IMR-90 (cell line): ENCODE results near the gene FCRL1. TPM values are rescaled to one million over a fixed set of nuclear protein-coding genes. Genes with fewer than 3 reads are reported as not detected.

ENCODE experiments used
- ATAC-seq: fragments of 200-7000 bp; cut with Tn5 transposase; 2 replicates; pipeline ENCODE4 v1.9.1; 2020; ENCODE audit warnings: low read depth, mild to moderate bottlenecking, moderate library complexity
- BruUV-seq: library from RNA; stranded (reverse); fragments of 400-500 nt; replicated peaks from 2 replicates; lab custom pipeline; 2021; lab: Mats Ljungman, UMichigan
- CTCF ChIA-PET: fragments of 300-600 bp; formaldehyde crosslinking; extraction: SDS; loops from one replicate; lab custom pipeline; 2021; ENCODE audit warnings: antibody characterized with exemption; lab: Yijun Ruan, JAX
- POLR2A ChIA-PET: fragments of 300-600 bp; sonication (Branson Sonifier 250); formaldehyde crosslinking; loops from one replicate; lab custom pipeline; 2022; ENCODE audit warnings: antibody characterized with exemption; ENCODE audit not compliant: unreplicated experiment; lab: Charles Lee
- DNase-seq: peaks from one replicate; pipeline ENCODE4 v3.0.0; 2013
- H2AFZ ChIP-seq: replicated peaks from 2 replicates; pipeline ENCODE3; 2013; ENCODE audit warnings: low read length, mild to moderate bottlenecking; ENCODE audit not compliant: poor library complexity
- H2AK5ac ChIP-seq: 2 replicates; pipeline ENCODE4 v1.6.1; 2013; ENCODE audit warnings: low read depth, low read length, inconsistent platforms
- H2AK9ac ChIP-seq: replicated peaks from 2 replicates; pipeline ENCODE3; 2013; ENCODE audit warnings: mild to moderate bottlenecking, low read depth, low read length, moderate library complexity; ENCODE audit not compliant: poor library complexity
- H2BK120ac ChIP-seq: 2 replicates; pipeline ENCODE4 v1.6.1; 2013; ENCODE audit warnings: low read depth, low read length, inconsistent platforms
- H2BK15ac ChIP-seq: 3 replicates; pipeline ENCODE4 v1.6.1; 2013; ENCODE audit warnings: low read depth, low read length, inconsistent platforms
- H2BK20ac ChIP-seq: 2 replicates; pipeline ENCODE4 v1.6.1; 2013; ENCODE audit warnings: low read depth, mild to moderate bottlenecking, inconsistent platforms, low read length, moderate library complexity
- H2BK5ac ChIP-seq: 2 replicates; pipeline ENCODE4 v1.6.1; 2013; ENCODE audit warnings: mild to moderate bottlenecking, low read depth, low read length, inconsistent platforms; ENCODE audit not compliant: poor library complexity, severe bottlenecking
- H3K14ac ChIP-seq: replicated peaks from 2 replicates; pipeline ENCODE4 v1.6.1; 2013; ENCODE audit warnings: low read depth, low read length, inconsistent platforms
- H3K18ac ChIP-seq: 2 replicates; pipeline ENCODE4 v1.6.1; 2013; ENCODE audit warnings: low read depth, low read length, control low read depth
- H3K23ac ChIP-seq: 2 replicates; pipeline ENCODE4 v1.6.1; 2013; ENCODE audit warnings: low read depth, low read length, inconsistent platforms
- H3K27ac ChIP-seq: 2 replicates; pipeline ENCODE4 v1.5.1; 2013; ENCODE audit warnings: mild to moderate bottlenecking, control low read depth, low read length; ENCODE audit not compliant: insufficient read depth
- H3K27me3 ChIP-seq: 2 replicates; pipeline ENCODE4 v1.6.1; 2013; ENCODE audit warnings: low read length; ENCODE audit not compliant: control insufficient read depth, insufficient read depth
- H3K36me3 ChIP-seq: 2 replicates; pipeline ENCODE4 v1.6.1; 2013; ENCODE audit warnings: low read length, mixed read lengths; ENCODE audit not compliant: control insufficient read depth, insufficient read depth
- H3K4ac ChIP-seq: 2 replicates; pipeline ENCODE4 v1.6.1; 2013; ENCODE audit warnings: low read depth, low read length, inconsistent platforms
- H3K4me1 ChIP-seq: 2 replicates; pipeline ENCODE4 v1.6.1; 2013; ENCODE audit warnings: low read length, mixed read lengths; ENCODE audit not compliant: control insufficient read depth, insufficient read depth
- H3K4me2 ChIP-seq: 2 replicates; pipeline ENCODE4 v1.6.1; 2013; ENCODE audit warnings: low read depth, mild to moderate bottlenecking, control low read depth, low read length, moderate library complexity
- H3K4me3 ChIP-seq: 2 replicates; pipeline ENCODE4 v1.5.1; 2013; ENCODE audit warnings: low read depth, mild to moderate bottlenecking, control low read depth, low read length, moderate library complexity; ENCODE audit not compliant: insufficient read depth
- H3K56ac ChIP-seq: 2 replicates; pipeline ENCODE4 v1.6.1; 2013; ENCODE audit warnings: low read length, inconsistent platforms; ENCODE audit not compliant: insufficient read depth; ENCODE audit errors: extremely low read depth
- H3K79me1 ChIP-seq, 2 experiments: 2 replicates each; pipeline ENCODE4 v1.6.1; 2013; ENCODE audit warnings: low read length in 2 of 2, inconsistent platforms in 1 of 2, low read depth in 1 of 2
- H3K9ac ChIP-seq: 2 replicates; pipeline ENCODE4 v1.6.1; 2013; ENCODE audit warnings: low read depth, low read length, control low read depth
- H3K9me1 ChIP-seq: 2 replicates; pipeline ENCODE4 v1.6.1; 2013; ENCODE audit warnings: low read length, inconsistent platforms; ENCODE audit not compliant: insufficient read depth
- H3K9me3 ChIP-seq: 2 replicates; pipeline ENCODE4 v1.6.1; 2013; ENCODE audit warnings: low read length; ENCODE audit not compliant: control insufficient read depth, insufficient read depth
- H4K20me1 ChIP-seq: 2 replicates; pipeline ENCODE4 v1.6.1; 2013; ENCODE audit warnings: low read length, inconsistent platforms; ENCODE audit not compliant: insufficient read depth
- H4K5ac ChIP-seq: 2 replicates; pipeline ENCODE4 v1.6.1; 2013; ENCODE audit warnings: mild to moderate bottlenecking, low read depth, low read length, control low read depth
- H4K8ac ChIP-seq, 2 experiments: 2 replicates each; pipeline ENCODE4 v1.6.1; 2013; ENCODE audit warnings: low read depth in 2 of 2, low read length in 2 of 2, control low read depth in 1 of 2, inconsistent platforms in 1 of 2
- H4K91ac ChIP-seq: 2 replicates; pipeline ENCODE4 v1.6.1; 2013; ENCODE audit warnings: low read depth, low read length, inconsistent platforms; ENCODE audit not compliant: insufficient read depth
- BHLHE40 ChIP-seq: fragments of 150-350 bp; IDR thresholded peaks from 2 replicates; pipeline ENCODE4 v1.6.1; 2016; ENCODE audit warnings: mild to moderate bottlenecking, low read depth, low read length
- CEBPB ChIP-seq: IDR thresholded peaks from 2 replicates; pipeline ENCODE4 v1.6.1; 2012; ENCODE audit warnings: low read depth, low read length, improper control_type of control experiment
- CHD1 ChIP-seq: IDR thresholded peaks from 2 replicates; pipeline ENCODE4 v1.6.1; 2012; ENCODE audit warnings: low read depth, low read length, improper control_type of control experiment
- FOS ChIP-seq: fragments of 150-350 bp; IDR thresholded peaks from 2 replicates; pipeline ENCODE4 v1.6.1; 2016; ENCODE audit warnings: low read depth, low read length
- MAFK ChIP-seq: IDR thresholded peaks from 2 replicates; pipeline ENCODE4 v1.6.1; 2012; ENCODE audit warnings: low read depth, low read length, improper control_type of control experiment
- MAZ ChIP-seq: IDR thresholded peaks from 2 replicates; pipeline ENCODE4 v1.6.1; 2012; ENCODE audit warnings: low read depth, mild to moderate bottlenecking, low read length, improper control_type of control experiment, moderate library complexity, borderline replicate concordance
- MXI1 ChIP-seq: IDR thresholded peaks from 2 replicates; pipeline ENCODE4 v1.6.1; 2012; ENCODE audit warnings: low read depth, mild to moderate bottlenecking, low read length, moderate library complexity, borderline replicate concordance
- NFE2L2 ChIP-seq: fragments of 150-350 bp; IDR thresholded peaks from 2 replicates; pipeline ENCODE4 v1.6.1; 2016; ENCODE audit warnings: low read depth, mild to moderate bottlenecking, low read length
- POLR2A ChIP-seq: IDR thresholded peaks from 2 replicates; pipeline ENCODE4 v1.6.1; 2012; ENCODE audit warnings: mild to moderate bottlenecking, low read depth, low read length
- RAD21 ChIP-seq: IDR thresholded peaks from 2 replicates; pipeline ENCODE4 v1.6.1; 2012; ENCODE audit warnings: low read length, improper control_type of control experiment
- RCOR1 ChIP-seq: IDR thresholded peaks from 2 replicates; pipeline ENCODE4 v1.6.1; 2012; ENCODE audit warnings: mild to moderate bottlenecking, low read length, improper control_type of control experiment; ENCODE audit not compliant: insufficient replicate concordance
- RFX5 ChIP-seq: IDR thresholded peaks from 2 replicates; pipeline ENCODE4 v1.8.0; 2012; ENCODE audit warnings: low read depth, mild to moderate bottlenecking, low read length, moderate library complexity
- SMC3 ChIP-seq: fragments of 150-350 bp; IDR thresholded peaks from 2 replicates; pipeline ENCODE4 v1.6.1; 2016; ENCODE audit warnings: low read depth, mild to moderate bottlenecking, antibody characterized with exemption, low read length, moderate library complexity
- WGBS, 2 experiments: methylation state at CpG; one replicate each; pipeline versions ENCODE4 v1.1.5 to v1.1.7; 2013; ENCODE audit warnings: missing lambda C conversion rate in 2 of 2; ENCODE audit not compliant: insufficient read length in 1 of 2; ENCODE audit errors: extremely low coverage in 2 of 2; 5-methylcytosine and 5-hydroxymethylcytosine counted together
- dilution Hi-C: fragments of 300-500 bp; cut with HindIII; formaldehyde crosslinking; loops from one replicate; pipeline ENCODE4 v1.14.3; 2018; ENCODE audit warnings: low sequenced_read_pairs; ENCODE audit not compliant: unreplicated experiment
- in situ Hi-C: fragments of 300-500 bp; cut with MboI; formaldehyde crosslinking; loops from 3 replicates; pipeline ENCODE4 v1.14.3; 2019; ENCODE audit warnings: low sequenced_read_pairs, inconsistent platforms, mixed read lengths
- intact Hi-C: fragments of 100-400 bp; cut with micrococcal nuclease; formaldehyde crosslinking; loops from 2 replicates; pipeline ENCODE4 v1.10.0; 2022
- polyA plus RNA-seq, 3 experiments: library from polyadenylated mRNA; depleted of rRNA; stranded (reverse); fragments of >200 nt; gene quantifications; 2 replicates each; pipeline ENCODE4 v1.2.3, GENCODE V29; 2012; ENCODE audit warnings: low replicate concordance in 1 of 3
- total RNA-seq: library from RNA; depleted of rRNA; stranded (reverse); fragments of >200 nt; gene quantifications from 2 replicates; pipeline ENCODE4 v1.2.3, GENCODE V29; 2012
- TF ChIP-seq, protein P1 (sequence below): fragments of 150-350 bp; IDR thresholded peaks from 2 replicates; pipeline ENCODE4 v1.6.1; 2016; ENCODE audit warnings: low read depth, mild to moderate bottlenecking, low read length, moderate library complexity, borderline replicate concordance
- TF ChIP-seq, protein P2 (sequence below): fragments of 150-350 bp; IDR thresholded peaks from 2 replicates; pipeline ENCODE4 v1.6.1; 2017; ENCODE audit warnings: mild to moderate bottlenecking, antibody characterized with exemption, low read length, low read depth
- TF ChIP-seq, protein P3 (sequence below): conservative IDR thresholded peaks from 2 replicates; pipeline ENCODE4 v1.5.1; 2012; ENCODE audit warnings: mild to moderate bottlenecking, low read depth, low read length, improper control_type of control experiment

Gene FCRL1
- total and polyA plus RNA-seq, 2 of the 4 experiments (the other 2 are of a cell fraction), result not detected

DNA sequence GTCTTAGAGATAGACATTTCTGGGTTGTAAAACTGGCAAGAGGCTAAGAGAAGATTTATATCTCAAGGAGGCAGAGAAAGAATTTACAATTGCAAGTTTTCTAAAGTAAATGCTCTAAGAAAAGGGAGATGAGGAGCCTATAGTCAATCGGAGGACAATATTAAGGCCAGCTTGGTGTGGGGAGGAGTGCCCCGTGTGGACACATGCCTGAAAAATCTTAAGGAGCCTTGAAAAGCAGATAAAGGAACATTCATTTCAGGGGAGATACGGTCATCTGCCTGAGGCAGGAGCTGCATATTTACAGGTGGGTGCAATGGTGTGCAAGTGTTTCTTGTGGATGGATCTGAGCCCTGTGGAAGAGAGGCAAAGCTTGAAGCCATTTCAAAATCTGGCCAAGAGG is 68.6 kb downstream of the FCRL1 start:
- ATAC-seq (no peak), DNase-seq (no peak)
- Histone ChIP-seq H3K56ac (no peak overlapping the region), H2BK15ac (no peak overlapping the region), H3K9me1 (no peaks in the 10 kb centered on the region), H4K20me1 (no peaks in the 10 kb centered on the region), H2AK5ac (no peak overlapping the region), H3K36me3 (no peaks in the 10 kb centered on the region), H2BK5ac (no peak overlapping the region), H3K14ac (no peak overlapping the region), H3K4me2 (no peak overlapping the region), H3K27me3 (no peaks in the 10 kb centered on the region), H3K79me1 (no peaks in the 10 kb centered on the region), H3K9me3 (no peaks in the 10 kb centered on the region), H4K5ac (no peak overlapping the region), H3K4me1 (no peaks in the 10 kb centered on the region), H2AK9ac (no peak overlapping the region), H3K9ac (no peak overlapping the region), H3K4ac (no peak overlapping the region), H2BK120ac (no peak overlapping the region), H3K18ac (no peak overlapping the region), H3K27ac (no peak overlapping the region), H2BK20ac (no peak overlapping the region), H2AFZ (no peak overlapping the region), H4K91ac (no peak overlapping the region), H3K4me3 (no peak overlapping the region), H4K8ac (no peak overlapping the region), H3K23ac (no peak overlapping the region)
- TF ChIP-seq RCOR1 (no peak), SMC3 (no peak), RAD21 (no peak), MXI1 (no peak), MAFK (no peak), FOS (no peak), MAZ (no peak), NFE2L2 (no peak), CHD1 (no peak), CEBPB (no peak), BHLHE40 (no peak), RFX5 (no peak), POLR2A (no peak)
- TF ChIP-seq, protein P1, sequence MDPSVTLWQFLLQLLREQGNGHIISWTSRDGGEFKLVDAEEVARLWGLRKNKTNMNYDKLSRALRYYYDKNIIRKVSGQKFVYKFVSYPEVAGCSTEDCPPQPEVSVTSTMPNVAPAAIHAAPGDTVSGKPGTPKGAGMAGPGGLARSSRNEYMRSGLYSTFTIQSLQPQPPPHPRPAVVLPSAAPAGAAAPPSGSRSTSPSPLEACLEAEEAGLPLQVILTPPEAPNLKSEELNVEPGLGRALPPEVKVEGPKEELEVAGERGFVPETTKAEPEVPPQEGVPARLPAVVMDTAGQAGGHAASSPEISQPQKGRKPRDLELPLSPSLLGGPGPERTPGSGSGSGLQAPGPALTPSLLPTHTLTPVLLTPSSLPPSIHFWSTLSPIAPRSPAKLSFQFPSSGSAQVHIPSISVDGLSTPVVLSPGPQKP, result no peak
- TF ChIP-seq, protein P2, sequence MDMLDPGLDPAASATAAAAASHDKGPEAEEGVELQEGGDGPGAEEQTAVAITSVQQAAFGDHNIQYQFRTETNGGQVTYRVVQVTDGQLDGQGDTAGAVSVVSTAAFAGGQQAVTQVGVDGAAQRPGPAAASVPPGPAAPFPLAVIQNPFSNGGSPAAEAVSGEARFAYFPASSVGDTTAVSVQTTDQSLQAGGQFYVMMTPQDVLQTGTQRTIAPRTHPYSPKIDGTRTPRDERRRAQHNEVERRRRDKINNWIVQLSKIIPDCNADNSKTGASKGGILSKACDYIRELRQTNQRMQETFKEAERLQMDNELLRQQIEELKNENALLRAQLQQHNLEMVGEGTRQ, result no peak
- TF ChIP-seq, protein P3, sequence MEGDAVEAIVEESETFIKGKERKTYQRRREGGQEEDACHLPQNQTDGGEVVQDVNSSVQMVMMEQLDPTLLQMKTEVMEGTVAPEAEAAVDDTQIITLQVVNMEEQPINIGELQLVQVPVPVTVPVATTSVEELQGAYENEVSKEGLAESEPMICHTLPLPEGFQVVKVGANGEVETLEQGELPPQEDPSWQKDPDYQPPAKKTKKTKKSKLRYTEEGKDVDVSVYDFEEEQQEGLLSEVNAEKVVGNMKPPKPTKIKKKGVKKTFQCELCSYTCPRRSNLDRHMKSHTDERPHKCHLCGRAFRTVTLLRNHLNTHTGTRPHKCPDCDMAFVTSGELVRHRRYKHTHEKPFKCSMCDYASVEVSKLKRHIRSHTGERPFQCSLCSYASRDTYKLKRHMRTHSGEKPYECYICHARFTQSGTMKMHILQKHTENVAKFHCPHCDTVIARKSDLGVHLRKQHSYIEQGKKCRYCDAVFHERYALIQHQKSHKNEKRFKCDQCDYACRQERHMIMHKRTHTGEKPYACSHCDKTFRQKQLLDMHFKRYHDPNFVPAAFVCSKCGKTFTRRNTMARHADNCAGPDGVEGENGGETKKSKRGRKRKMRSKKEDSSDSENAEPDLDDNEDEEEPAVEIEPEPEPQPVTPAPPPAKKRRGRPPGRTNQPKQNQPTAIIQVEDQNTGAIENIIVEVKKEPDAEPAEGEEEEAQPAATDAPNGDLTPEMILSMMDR, result no peak
- ChIA-PET CTCF (no interaction called here), POLR2A (no interaction called here)
- in situ Hi-C loops, result no loop called here
- 47% methylated on average over 3 of the region's 3 CpGs; no CpG with 5 or more reads in 1 of the 2 experiments for WGBS, 2 experiments
- BruUV-seq, result no TSS peak
- intact Hi-C loops, result no loop called here
- dilution Hi-C loops, result no loop called here
